ENCODE data around the gene CXCL12.

CXCL12 gene

GRCh38 chr10:44368637-44369036, 16.3 kb downstream of the CXCL12 start:
- ATAC-seq (ENCODE audit: low read depth) (no peak), DNase-seq (ENCODE audit: low spot score) (no peak)
- no peaks in the 10 kb centered on the region for H3K9me3 ChIP-seq (ENCODE audit: severe bottlenecking)
- no peak overlapping the region for H3K27ac ChIP-seq (ENCODE audit: poor library complexity, severe bottlenecking)
- TF ChIP-seq CTCF (IDR thresholded peaks at IDR 0.05; ENCODE audit: poor library complexity, severe bottlenecking), result no peak
- H3K27me3 ChIP-seq (ENCODE audit: insufficient read depth, poor library complexity, severe bottlenecking), result no peaks in the 10 kb centered on the region
- no peaks in the 10 kb centered on the region for H3K36me3 ChIP-seq (ENCODE audit: low read depth)
- no peak overlapping the region for H3K4me3 ChIP-seq (ENCODE audit: severe bottlenecking)
- no peaks in the 10 kb centered on the region for H3K4me1 ChIP-seq (ENCODE audit: insufficient read depth, poor library complexity, severe bottlenecking)

- Histone ChIP-seq H3K27me3 (ENCODE audit: insufficient read depth, poor library complexity, severe bottlenecking) (no peaks in the 10 kb centered on the region), H3K4me3 (ENCODE audit: severe bottlenecking) (no peak overlapping the region), H3K27ac (ENCODE audit: poor library complexity, severe bottlenecking) (no peak overlapping the region), H3K36me3 (ENCODE audit: low read depth) (no peaks in the 10 kb centered on the region), H3K4me1 (ENCODE audit: insufficient read depth, poor library complexity, severe bottlenecking) (no peaks in the 10 kb centered on the region), H3K9me3 (ENCODE audit: severe bottlenecking) (no peaks in the 10 kb centered on the region)
- ATAC-seq (ENCODE audit: low read depth), result no peak
- TF ChIP-seq CTCF (IDR thresholded peaks at IDR 0.05; ENCODE audit: poor library complexity, severe bottlenecking), result no peak
- no peak for DNase-seq (ENCODE audit: low spot score)
Observed at GRCh38 chr10:44366941-44367630, 17.8 kb downstream of the CXCL12 start.

- H3K36me3 ChIP-seq (ENCODE audit: low read depth), result no peaks in the 10 kb centered on the region
- H3K4me3 ChIP-seq (ENCODE audit: severe bottlenecking), result no peak overlapping the region
- H3K27ac ChIP-seq (ENCODE audit: poor library complexity, severe bottlenecking), result no peak overlapping the region
- H3K4me1 ChIP-seq (ENCODE audit: insufficient read depth, poor library complexity, severe bottlenecking), result no peaks in the 10 kb centered on the region
- H3K9me3 ChIP-seq (ENCODE audit: severe bottlenecking), result no peaks in the 10 kb centered on the region
- DNase-seq (ENCODE audit: low spot score), result no peak
- TF ChIP-seq CTCF (IDR thresholded peaks at IDR 0.05; ENCODE audit: poor library complexity, severe bottlenecking), result no peak
- no peak for ATAC-seq (ENCODE audit: low read depth)
- H3K27me3 ChIP-seq (ENCODE audit: insufficient read depth, poor library complexity, severe bottlenecking), result no peaks in the 10 kb centered on the region
Observed at GRCh38 chr10:44364566-44364965, 20.3 kb downstream of the CXCL12 start.

- H3K36me3 ChIP-seq (ENCODE audit: low read depth), result no peaks in the 10 kb centered on the region
- no peak overlapping the region for H3K27ac ChIP-seq (ENCODE audit: poor library complexity, severe bottlenecking)
- DNase-seq (ENCODE audit: low spot score) (no peak), ATAC-seq (ENCODE audit: low read depth) (no peak)
- TF ChIP-seq CTCF (IDR thresholded peaks at IDR 0.05; ENCODE audit: poor library complexity, severe bottlenecking), result no peak
- no peak overlapping the region for H3K4me3 ChIP-seq (ENCODE audit: severe bottlenecking)
- H3K9me3 ChIP-seq (ENCODE audit: severe bottlenecking), result no peaks in the 10 kb centered on the region
- H3K27me3 ChIP-seq (ENCODE audit: insufficient read depth, poor library complexity, severe bottlenecking), result no peaks in the 10 kb centered on the region
- no peaks in the 10 kb centered on the region for H3K4me1 ChIP-seq (ENCODE audit: insufficient read depth, poor library complexity, severe bottlenecking)
Observed at GRCh38 chr10:44363716-44364115, 21.2 kb downstream of the CXCL12 start.
